ENCODE data around the gene AURKAIP1.
A peak's percentile ranks its signal among the peaks of the same experiment; 100 is the strongest.
"Not testable (repeated sequence)": the region's sequence is repeated elsewhere in the genome, so short reads cannot be mapped to it uniquely, and the experiment has no call there.

AURKAIP1 gene

GRCh38 chr1:1399872-1400575 is 25.0 kb upstream of the AURKAIP1 start:
- H3K4me3 ChIP-seq (ENCODE audit: low read length): peak overlapping the region; percentile 93
- no peak for TF ChIP-seq ZNF274 (IDR thresholded peaks at IDR 0.05; ENCODE audit: low read depth, low read length)

DNA sequence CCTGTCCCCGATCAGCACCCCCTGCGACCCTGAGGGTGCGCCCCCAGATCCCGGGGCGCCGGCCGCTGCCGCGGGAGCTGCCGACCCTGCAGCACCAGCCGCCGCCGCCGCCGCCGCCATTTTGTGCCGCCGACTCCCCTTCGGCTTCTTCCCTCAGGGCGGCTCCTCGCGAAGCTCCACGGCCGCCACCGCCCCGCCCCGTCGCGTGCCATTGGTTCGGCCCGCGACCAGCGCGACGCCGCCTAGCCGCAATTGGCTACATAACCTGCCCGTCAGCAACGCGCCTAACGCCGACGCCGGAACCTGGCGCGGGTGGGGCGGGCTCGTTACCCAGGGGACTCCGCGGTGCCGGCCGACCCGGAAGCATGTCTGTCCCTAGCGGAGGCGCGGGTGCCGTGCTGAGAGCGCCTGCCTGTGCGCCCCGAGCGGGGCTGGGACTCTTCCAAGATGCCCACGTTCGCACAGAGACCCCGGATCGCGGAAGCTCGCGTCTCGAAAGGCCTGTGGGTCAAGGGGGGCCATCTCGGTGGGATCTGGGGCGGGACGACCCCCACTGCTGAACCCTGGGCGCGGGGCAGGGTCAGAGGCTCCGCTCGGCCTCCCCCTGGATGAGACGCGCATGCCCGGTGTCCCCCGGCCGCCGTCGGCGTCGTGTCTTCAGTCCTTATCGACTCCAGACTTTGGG is 24.3 kb upstream of the AURKAIP1 start, which contains the start of gene CCNL2:
TSS of gene CCNL2 (minus strand) at position 149 of the 685 bp plus-strand sequence. CDS start at position 120, 29 bp downstream.
- peak within 1 kb of the TSS; percentile 93 for H3K4me3 ChIP-seq (ENCODE audit: low read length)
- TF ChIP-seq ZNF274 (IDR thresholded peaks at IDR 0.05; ENCODE audit: low read depth, low read length): no peak

DNA sequence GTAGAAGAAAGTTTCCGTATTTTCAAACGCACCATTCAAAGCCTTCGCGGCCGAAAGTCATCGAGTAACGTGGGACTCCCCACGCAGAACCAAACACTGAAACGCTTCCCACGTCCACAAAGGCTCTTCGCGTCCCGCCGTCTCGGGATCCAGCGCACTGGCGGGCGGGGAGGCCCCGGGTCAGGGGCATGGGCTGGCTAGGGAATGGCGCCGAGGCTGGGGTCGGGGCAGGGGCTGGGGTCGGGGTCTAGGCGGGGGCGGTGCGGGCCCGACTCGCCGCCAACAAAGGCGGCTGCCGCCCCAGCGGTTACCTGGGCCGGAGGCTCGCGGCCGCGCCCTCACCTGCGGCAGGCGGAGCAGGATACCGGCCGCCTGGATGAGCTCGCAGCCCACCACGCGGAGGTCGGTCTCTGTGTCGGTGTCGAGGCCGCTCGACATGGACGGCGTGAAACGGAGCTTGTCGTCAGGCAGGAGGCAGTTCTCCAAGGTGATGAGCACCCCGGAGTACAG is 23.7 kb upstream of the AURKAIP1 start:
- no peak for TF ChIP-seq ZNF274 (IDR thresholded peaks at IDR 0.05; ENCODE audit: low read depth, low read length)
- H3K4me3 ChIP-seq (ENCODE audit: low read length): peak overlapping the region; percentile 93

- no peak for TF ChIP-seq ZNF274 (IDR thresholded peaks at IDR 0.05; ENCODE audit: low read depth, low read length)
- H3K4me3 ChIP-seq (ENCODE audit: low read length): peak overlapping the region; percentile 93
Measured at GRCh38 chr1:1397839-1398523, 23.0 kb upstream of the AURKAIP1 start.

DNA sequence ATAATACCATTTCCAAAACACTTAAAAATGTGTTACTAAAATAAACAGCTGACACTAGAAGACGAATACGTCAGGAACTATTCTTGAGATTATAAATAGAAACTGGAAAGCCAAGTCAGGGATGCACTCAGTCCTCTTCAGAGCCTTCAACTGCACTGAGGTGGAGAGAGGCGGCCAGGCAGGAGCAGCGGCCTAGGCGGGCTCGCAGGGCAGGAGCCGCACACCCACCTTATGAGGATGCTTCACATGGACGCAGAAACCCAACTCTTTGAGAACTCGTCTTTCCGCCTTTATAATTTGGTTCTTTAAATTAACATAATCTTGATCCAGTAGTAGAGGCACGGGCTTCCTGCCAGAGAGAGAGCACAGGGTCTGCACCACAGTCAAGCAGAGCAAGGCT is 20.2 kb upstream of the AURKAIP1 start:
- TF ChIP-seq ZNF274 (IDR thresholded peaks at IDR 0.05; ENCODE audit: low read depth, low read length): no peak
- H3K4me3 ChIP-seq (ENCODE audit: low read length): no peak overlapping the region

DNA sequence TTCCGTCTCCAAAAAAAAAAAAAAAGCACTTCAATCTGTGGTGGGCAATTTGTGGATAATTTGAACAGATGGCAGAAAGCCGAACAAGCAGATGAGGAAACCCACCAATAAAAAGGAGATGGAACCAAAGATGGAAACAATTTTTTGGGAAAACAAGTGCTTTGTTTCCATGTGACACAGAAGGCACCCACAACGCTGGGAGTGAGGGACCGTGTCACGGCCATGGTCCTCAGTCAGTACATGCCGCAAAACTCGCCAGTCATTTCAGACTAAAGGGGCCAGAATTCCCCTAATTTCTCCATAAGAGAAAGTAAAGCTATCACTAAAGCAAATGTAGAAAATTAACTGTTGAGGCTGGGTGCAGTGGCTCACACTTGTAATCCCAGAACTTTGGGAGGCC is 19.1 kb upstream of the AURKAIP1 start:
- no peak overlapping the region for H3K4me3 ChIP-seq (ENCODE audit: low read length)
- no peak for TF ChIP-seq ZNF274 (IDR thresholded peaks at IDR 0.05; ENCODE audit: low read depth, low read length)

GRCh38 chr1:1393428-1393827 is 18.4 kb upstream of the AURKAIP1 start:
- no peak overlapping the region for H3K4me3 ChIP-seq (ENCODE audit: low read length)
- no peak for TF ChIP-seq ZNF274 (IDR thresholded peaks at IDR 0.05; ENCODE audit: low read depth, low read length)

GRCh38 chr1:1393014-1393413 is 18.0 kb upstream of the AURKAIP1 start:
- no peak for TF ChIP-seq ZNF274 (IDR thresholded peaks at IDR 0.05; ENCODE audit: low read depth, low read length)
- no peak overlapping the region for H3K4me3 ChIP-seq (ENCODE audit: low read length)

GRCh38 chr1:1391225-1391624 is 16.2 kb upstream of the AURKAIP1 start:
- TF ChIP-seq ZNF274 (IDR thresholded peaks at IDR 0.05; ENCODE audit: low read depth, low read length): no peak
- H3K4me3 ChIP-seq (ENCODE audit: low read length): no peak overlapping the region

DNA sequence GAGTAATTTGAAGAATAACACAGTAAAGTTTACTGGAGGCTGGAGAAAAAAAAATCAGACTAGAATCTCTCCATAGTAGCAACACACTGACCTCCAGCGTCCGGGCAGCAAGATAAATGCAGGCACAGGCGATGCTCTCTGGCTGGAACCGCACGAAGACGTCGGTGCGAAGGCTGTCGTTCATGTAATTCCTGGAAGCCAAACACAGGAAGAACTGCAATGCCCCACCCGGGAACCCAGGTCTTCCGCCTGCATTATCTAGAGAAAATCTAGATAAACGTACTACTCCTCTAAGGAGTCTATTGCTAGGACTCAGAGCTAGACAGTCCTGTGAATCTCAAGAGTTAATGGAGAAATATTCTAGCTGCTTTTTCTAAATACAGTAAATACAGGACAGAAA is 15.7 kb upstream of the AURKAIP1 start:
- no peak for TF ChIP-seq ZNF274 (IDR thresholded peaks at IDR 0.05; ENCODE audit: low read depth, low read length)
- H3K4me3 ChIP-seq (ENCODE audit: low read length): no peak overlapping the region

DNA sequence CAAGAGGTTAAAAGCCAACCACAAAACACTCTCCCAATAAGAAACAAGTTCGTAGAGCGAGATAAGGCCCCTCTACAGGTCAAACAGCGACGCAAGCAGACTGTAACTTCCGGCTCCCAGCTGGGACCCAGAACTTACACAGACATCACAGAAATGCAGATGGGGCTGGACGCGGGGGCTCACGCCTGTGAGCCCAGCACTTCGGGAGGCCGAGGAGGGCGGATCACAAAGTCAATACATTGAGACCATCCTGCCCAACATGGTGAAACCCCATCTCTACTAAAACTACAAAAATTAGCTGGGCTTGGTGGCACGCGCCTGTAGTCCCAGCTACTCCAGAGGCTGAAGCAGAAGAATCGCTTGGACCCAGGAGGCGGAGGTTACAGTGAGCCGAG is 13.1 kb upstream of the AURKAIP1 start:
- TF ChIP-seq ZNF274 (IDR thresholded peaks at IDR 0.05; ENCODE audit: low read depth, low read length): no peak
- no peak overlapping the region for H3K4me3 ChIP-seq (ENCODE audit: low read length)

DNA sequence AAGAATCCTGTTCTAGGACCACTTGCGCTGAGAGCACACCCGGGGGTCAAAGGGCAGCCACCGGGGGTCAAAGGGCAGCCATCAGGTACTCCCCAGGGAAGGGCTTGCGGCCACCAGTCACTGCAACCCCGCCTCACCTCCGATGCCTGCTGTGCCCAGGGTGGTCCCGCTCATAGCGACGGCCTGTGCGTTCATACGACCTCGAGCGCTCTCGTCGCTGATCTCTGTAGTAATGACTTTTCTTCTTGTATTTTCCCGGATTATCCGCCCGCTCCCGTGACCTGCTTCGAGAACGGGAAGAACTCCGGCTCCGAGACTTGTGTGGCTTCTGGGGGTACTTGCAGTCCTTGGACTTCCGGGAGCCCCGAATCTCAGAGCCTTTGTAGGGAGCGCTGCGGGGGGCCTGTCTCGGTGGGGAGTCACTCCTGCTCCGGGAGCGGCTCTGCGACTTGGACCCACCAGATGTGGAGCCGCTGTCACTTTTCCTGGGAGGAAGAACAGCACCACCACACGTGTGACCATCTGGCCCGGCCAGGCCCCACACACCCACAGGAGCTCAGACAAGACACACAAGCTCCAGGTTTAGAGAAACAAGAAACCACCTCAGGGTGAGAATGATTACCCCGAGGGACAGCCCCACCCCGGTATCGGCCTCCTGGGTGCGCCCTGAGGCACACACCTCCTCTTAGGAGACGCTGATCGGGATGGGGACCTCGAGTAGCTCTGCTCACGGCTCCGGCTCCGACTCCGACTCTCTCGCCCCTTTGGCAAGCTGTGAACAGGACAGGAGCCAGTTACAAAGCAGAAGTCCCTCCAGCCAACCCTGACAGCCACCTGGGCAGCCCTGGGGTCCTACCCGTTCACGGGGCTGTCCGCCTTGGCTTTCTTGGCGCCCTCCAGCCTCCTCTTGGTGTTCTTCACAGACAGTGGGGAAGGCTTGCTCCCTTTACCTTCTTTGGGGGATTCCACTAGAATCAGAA is 12.4 kb upstream of the AURKAIP1 start:
- no peak for TF ChIP-seq ZNF274 (IDR thresholded peaks at IDR 0.05; ENCODE audit: low read depth, low read length)

DNA sequence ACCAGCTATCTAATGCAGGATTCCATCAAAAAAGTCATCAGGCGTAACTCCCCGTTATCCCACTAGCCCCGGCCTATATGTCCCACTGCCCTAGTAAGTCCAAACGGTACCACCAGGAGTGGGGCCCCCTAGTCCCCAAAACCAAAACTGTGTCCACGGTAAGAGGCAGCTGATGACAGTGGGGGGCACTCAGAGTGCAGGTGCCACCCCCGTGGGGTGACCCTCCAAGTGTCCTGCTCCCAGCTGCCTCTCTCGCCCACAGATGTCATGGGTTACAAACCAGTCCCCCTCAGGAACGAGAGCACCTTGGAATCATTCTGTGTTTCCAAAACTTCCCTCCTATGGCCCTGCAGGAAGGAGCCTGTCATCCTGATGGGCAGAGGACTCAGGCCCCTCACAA is 10.9 kb upstream of the AURKAIP1 start:
- no peak overlapping the region for H3K4me3 ChIP-seq (ENCODE audit: low read length)
- no peak for TF ChIP-seq ZNF274 (IDR thresholded peaks at IDR 0.05; ENCODE audit: low read depth, low read length)

More for the DNA sequence above, 12.4 kb upstream of the AURKAIP1 start:
- H3K4me3 ChIP-seq (ENCODE audit: low read length): no peak overlapping the region

DNA sequence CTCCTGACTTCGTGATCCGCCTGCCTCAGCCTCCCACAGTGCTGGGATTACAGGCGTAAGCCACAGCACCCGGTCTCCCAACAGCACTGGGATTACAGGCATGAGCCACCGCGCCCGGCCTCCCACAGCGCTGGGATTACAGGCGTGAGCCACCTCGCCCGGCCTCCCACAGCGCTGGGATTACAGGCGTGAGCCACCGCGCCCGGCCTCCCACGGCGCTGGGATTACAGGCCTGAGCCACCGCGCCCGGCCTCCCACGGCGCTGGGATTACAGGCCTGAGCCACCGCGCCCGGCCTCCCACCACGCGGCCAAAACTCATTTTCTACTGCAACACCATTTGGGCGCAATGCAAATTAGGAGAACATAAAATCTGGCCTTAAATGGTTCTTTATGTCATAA is 10.3 kb upstream of the AURKAIP1 start:
- not testable (repeated sequence) for H3K4me3 ChIP-seq (ENCODE audit: low read length)

All from GM08714 (cell line).